ENCODE measurements around the gene FUS.

- TF ChIP-seq GATA2 (IDR thresholded peaks at IDR 0.05; ENCODE audit: low read depth, low read length), result no peak
- TF ChIP-seq GATA3 (IDR thresholded peaks at IDR 0.05; ENCODE audit: low read depth, low read length), result no peak
Observed at GRCh38 chr16:31228206-31228605, 48.3 kb downstream of the FUS start.
